CD4-positive, alpha-beta T cell (primary cell): ENCODE measurements around the gene MDM4. TPM values are rescaled to one million over a fixed set of nuclear protein-coding genes. Genes with fewer than 3 reads are reported as not detected.

ENCODE experiments used
- ATAC-seq: fragments of 200-7000 bp; cut with Tn5 transposase; one replicate; pipeline ENCODE4 v1.10.0; 2022; ENCODE audit warnings: mild to moderate bottlenecking; ENCODE audit not compliant: poor library complexity
- CTCF ChIA-PET: fragments of 350-600 bp; sonication (Branson Sonifier 250); formaldehyde crosslinking; loops from one replicate; lab custom pipeline; 2021; ENCODE audit warnings: antibody characterized with exemption, inconsistent platforms; lab: Charles Lee
- POLR2A ChIA-PET: fragments of 350-600 bp; sonication (Branson Sonifier 250); formaldehyde crosslinking; loops from one replicate; lab custom pipeline; 2021; ENCODE audit warnings: antibody characterized with exemption, inconsistent platforms; lab: Charles Lee
- DNase-seq, 14 experiments: peaks; one replicate each; pipeline ENCODE4 v3.0.0-alpha.2; 2013 to 2020; ENCODE audit warnings: mixed read lengths in 2 of 14
- H3K27ac ChIP-seq, 2 donors: one replicate each; pipeline versions ENCODE4 v1.5.1 to v1.7.0; 2013; ENCODE audit warnings: low read length in 2 of 2, low read depth in 1 of 2, mild to moderate bottlenecking in 1 of 2
- H3K27me3 ChIP-seq, 2 experiments: 1 replicate in 1 of 2; 2 replicates in 1 of 2; pipeline versions ENCODE4 v1.6.1 to v1.7.0; 2013; ENCODE audit warnings: low read length in 2 of 2, control low read depth in 1 of 2, mild to moderate bottlenecking in 1 of 2, moderate library complexity in 1 of 2; ENCODE audit not compliant: insufficient read depth in 2 of 2, control insufficient read depth in 1 of 2
- H3K36me3 ChIP-seq: one replicate; pipeline ENCODE4 v1.6.1; 2013; ENCODE audit warnings: low read length, control low read depth; ENCODE audit not compliant: insufficient read depth
- H3K4me1 ChIP-seq: one replicate; pipeline ENCODE4 v1.6.1; 2013; ENCODE audit warnings: low read length, control low read depth; ENCODE audit not compliant: insufficient read depth
- H3K4me3 ChIP-seq: one replicate; pipeline ENCODE4 v1.5.1; 2013; ENCODE audit warnings: mild to moderate bottlenecking, low read length, moderate library complexity
- H3K9me3 ChIP-seq, 2 experiments: 1 replicate in 1 of 2; 2 replicates in 1 of 2; pipeline versions ENCODE4 v1.6.1 to v1.7.0; 2013; ENCODE audit warnings: low read length in 2 of 2, mild to moderate bottlenecking in 2 of 2, control low read depth in 1 of 2, moderate library complexity in 1 of 2; ENCODE audit not compliant: control insufficient read depth in 1 of 2, insufficient read depth in 1 of 2
- H3K27ac Mint-ChIP-seq: one replicate; pipeline ENCODE4 v1.8.0; 2020; ENCODE audit warnings: mixed read lengths
- H3K27me3 Mint-ChIP-seq: one replicate; pipeline ENCODE4 v1.8.0; 2021; ENCODE audit warnings: mixed read lengths
- H3K36me3 Mint-ChIP-seq: one replicate; pipeline ENCODE4 v1.8.0; 2021; ENCODE audit warnings: low read depth, mixed read lengths
- H3K4me1 Mint-ChIP-seq: one replicate; pipeline ENCODE4 v1.8.0; 2021; ENCODE audit warnings: low read depth, mixed read lengths
- H3K4me3 Mint-ChIP-seq: one replicate; pipeline ENCODE4 v1.8.0; 2020; ENCODE audit warnings: mild to moderate bottlenecking, mixed read lengths
- H3K9me3 Mint-ChIP-seq: one replicate; pipeline ENCODE4 v1.8.0; 2020; ENCODE audit warnings: mixed read lengths
- intact Hi-C, 2 experiments: fragments of 100-400 bp; cut with DNase I in 1 of 2; cut with micrococcal nuclease in 1 of 2; formaldehyde crosslinking; loops; one replicate each; pipeline versions ENCODE4 v1.15.1 to v1.9.0; 2023 to 2025; cut with DNase I, micrococcal nuclease
- total RNA-seq, 174 experiments: library from RNA in 2 of 174; stranded (reverse) in 2 of 174; gene quantifications; one replicate each; pipeline ENCODE4 v1.2.3 and lab custom pipeline; 2021 to 2026
- TF ChIP-seq, protein P1 (sequence below): fragments of 200-600 bp; IDR thresholded peaks from one replicate; pipeline ENCODE4 v1.8.0; 2022; ENCODE audit warnings: antibody characterized with exemption, mild to moderate bottlenecking

The MDM4 gene
- total RNA-seq, 2 experiments from 2014 or later: 260 to 266 TPM

DNA sequence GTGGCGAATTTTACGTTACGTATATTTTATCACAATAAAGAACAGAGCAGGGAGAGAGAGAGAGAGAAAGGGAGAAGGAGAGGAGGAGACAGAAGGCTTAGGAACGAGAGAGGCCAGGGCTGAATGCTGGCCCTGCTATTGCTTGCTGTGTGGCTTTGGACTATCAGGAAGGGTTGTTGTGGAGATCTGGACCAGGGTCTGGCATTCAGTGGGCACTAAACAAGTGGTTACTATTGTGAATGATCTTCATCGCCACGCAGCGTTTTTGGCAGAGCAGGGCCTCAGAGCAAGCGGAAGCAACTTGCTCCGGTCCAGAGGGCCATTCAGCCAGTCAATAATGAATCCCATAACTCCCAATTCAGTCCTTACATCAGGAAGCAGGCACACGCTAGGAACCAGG lies 48.0 kb upstream of the MDM4 start:
- Mint-ChIP-seq H3K27me3 (no peaks in the 10 kb centered on the region), H3K27ac (no peak overlapping the region), H3K4me1 (peaks cover 29% of the 10 kb centered on the region), H3K4me3 (no peak overlapping the region), H3K9me3 (no peaks in the 10 kb centered on the region), H3K36me3 (peaks cover 69% of the 10 kb centered on the region)
- intact Hi-C loops: no loop called here
- no peaks in the 10 kb centered on the region for H3K27me3 ChIP-seq
- ATAC-seq: no peak
- no peak for DNase-seq
- H3K4me3 ChIP-seq: no peak overlapping the region
- TF ChIP-seq, protein P1, sequence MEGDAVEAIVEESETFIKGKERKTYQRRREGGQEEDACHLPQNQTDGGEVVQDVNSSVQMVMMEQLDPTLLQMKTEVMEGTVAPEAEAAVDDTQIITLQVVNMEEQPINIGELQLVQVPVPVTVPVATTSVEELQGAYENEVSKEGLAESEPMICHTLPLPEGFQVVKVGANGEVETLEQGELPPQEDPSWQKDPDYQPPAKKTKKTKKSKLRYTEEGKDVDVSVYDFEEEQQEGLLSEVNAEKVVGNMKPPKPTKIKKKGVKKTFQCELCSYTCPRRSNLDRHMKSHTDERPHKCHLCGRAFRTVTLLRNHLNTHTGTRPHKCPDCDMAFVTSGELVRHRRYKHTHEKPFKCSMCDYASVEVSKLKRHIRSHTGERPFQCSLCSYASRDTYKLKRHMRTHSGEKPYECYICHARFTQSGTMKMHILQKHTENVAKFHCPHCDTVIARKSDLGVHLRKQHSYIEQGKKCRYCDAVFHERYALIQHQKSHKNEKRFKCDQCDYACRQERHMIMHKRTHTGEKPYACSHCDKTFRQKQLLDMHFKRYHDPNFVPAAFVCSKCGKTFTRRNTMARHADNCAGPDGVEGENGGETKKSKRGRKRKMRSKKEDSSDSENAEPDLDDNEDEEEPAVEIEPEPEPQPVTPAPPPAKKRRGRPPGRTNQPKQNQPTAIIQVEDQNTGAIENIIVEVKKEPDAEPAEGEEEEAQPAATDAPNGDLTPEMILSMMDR: no peak
- no peaks in the 10 kb centered on the region for H3K9me3 ChIP-seq
- CTCF ChIA-PET: no interaction called here
- peaks cover 32% of the 10 kb centered on the region for H3K4me1 ChIP-seq
- POLR2A ChIA-PET: no interaction called here
- no peak overlapping the region for H3K27ac ChIP-seq
- H3K36me3 ChIP-seq: peaks cover 35% of the 10 kb centered on the region

DNA sequence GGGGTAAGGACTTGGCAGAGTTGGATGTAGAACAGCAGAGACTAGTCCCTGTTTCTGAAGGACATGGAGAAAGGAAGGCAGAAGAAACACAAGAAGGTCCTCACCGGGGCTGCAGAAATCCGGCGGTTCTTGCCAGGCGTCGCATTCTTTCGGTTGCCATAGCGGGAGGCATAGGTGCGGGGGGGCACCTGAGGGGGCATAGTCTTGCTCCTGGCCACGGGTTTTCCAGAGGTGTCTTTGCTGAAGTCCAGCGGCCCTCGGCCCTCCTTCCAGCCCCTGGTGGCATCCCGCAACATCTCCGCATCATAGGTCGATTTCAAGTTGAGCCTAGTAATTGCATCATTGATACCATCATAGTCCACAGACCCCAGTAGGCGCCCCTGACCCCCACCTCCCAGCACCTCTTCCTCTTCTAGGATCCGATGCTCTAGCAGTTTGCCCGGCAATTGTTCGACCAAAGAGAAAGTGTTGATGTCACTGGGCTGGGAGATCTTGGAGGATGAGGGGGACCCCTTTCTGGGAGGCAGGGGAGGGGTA lies 47.4 kb upstream of the MDM4 start:
- CTCF ChIA-PET: no interaction called here
- no peaks in the 10 kb centered on the region for H3K9me3 Mint-ChIP-seq
- intact Hi-C loops: no loop called here

DNA sequence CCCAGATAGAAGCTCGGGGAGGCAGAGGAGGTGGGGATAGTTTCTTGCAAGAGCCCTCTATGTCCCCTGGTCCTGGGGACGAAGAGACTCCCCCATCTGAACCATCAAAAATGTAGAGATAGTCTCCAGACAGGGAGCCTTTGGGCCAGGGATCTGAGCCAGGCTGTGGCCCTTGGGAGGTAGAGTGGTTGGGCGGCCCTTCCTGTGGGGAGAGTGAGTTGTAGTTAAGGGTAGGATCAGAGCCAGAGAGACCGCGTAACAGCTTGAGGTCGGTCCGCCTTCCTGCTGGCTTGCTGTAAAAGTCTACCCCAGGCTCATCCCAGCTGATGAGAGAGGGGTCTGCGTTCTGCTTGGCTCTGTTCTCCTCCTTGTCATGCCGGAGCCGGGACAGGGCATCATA lies 46.9 kb upstream of the MDM4 start:
- Histone ChIP-seq H3K4me1 (peaks cover 21% of the 10 kb centered on the region), H3K27me3 (no peaks in the 10 kb centered on the region), H3K27ac (no peak overlapping the region), H3K9me3 (no peaks in the 10 kb centered on the region), H3K4me3 (no peak overlapping the region), H3K36me3 (peaks cover 28% of the 10 kb centered on the region)
- no peaks in the 10 kb centered on the region for H3K27me3 Mint-ChIP-seq
- no peaks in the 10 kb centered on the region for H3K9me3 Mint-ChIP-seq
- H3K4me3 Mint-ChIP-seq: no peak overlapping the region
- H3K36me3 Mint-ChIP-seq: peaks cover 62% of the 10 kb centered on the region
- ATAC-seq (no peak), DNase-seq (no peak)
- intact Hi-C loops: no loop called here
- CTCF ChIA-PET: no interaction called here
- no peak overlapping the region for H3K27ac Mint-ChIP-seq
- POLR2A ChIA-PET: no interaction called here
- TF ChIP-seq, protein P1: no peak
- peaks cover 22% of the 10 kb centered on the region for H3K4me1 Mint-ChIP-seq

More for the DNA sequence above, 47.4 kb upstream of the MDM4 start:
- Histone ChIP-seq H3K27ac (no peak overlapping the region), H3K9me3 (no peaks in the 10 kb centered on the region), H3K27me3 (no peaks in the 10 kb centered on the region), H3K4me3 (no peak overlapping the region), H3K36me3 (peaks cover 31% of the 10 kb centered on the region), H3K4me1 (peaks cover 26% of the 10 kb centered on the region)
- POLR2A ChIA-PET: no interaction called here
- Mint-ChIP-seq H3K27ac (no peak overlapping the region), H3K27me3 (no peaks in the 10 kb centered on the region), H3K4me1 (peaks cover 26% of the 10 kb centered on the region), H3K4me3 (no peak overlapping the region), H3K36me3 (peaks cover 67% of the 10 kb centered on the region)
- ATAC-seq (no peak), DNase-seq (no peak)
- TF ChIP-seq, protein P1: no peak
